GM19328 (cell line): Measurements from ENCODE around the gene NOL3.

Experiments used
- ATAC-seq: cut with Tn5 transposase; IDR thresholded peaks from one replicate; pipeline ENCODE4 v1.9.1; 2021; ENCODE audit warnings: mild to moderate bottlenecking, moderate library complexity; ENCODE audit not compliant: unreplicated experiment

The NOL3 gene

GRCh38 chr16:67169642-67170167 is 633 bp upstream of the NOL3 start:
- ATAC-seq = no peak

- ATAC-seq = no peak
Observed at GRCh38 chr16:67170949-67171649, 761 bp downstream of the NOL3 start.

DNA sequence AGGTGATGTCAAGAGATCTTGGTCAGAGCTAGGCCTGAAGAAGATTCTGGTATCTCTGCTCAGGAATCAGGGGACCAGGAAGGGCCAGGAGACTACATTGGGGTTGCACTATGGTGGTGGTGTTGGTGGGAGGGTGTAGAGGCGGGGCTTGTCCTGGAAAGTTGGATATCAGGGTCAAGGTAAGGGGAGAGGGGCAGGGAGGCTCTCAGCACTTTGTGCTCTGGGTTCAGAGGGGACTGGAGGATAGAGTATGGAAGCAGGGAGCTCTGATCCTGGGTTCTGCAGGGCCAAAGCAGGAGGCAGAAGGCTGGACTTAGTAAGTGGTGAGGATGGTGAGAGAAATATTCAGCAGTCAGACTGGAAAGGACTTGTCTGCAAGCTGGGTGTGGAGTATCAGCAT is 3.0 kb downstream of the NOL3 start:
- ATAC-seq = no peak

GRCh38 chr16:67173808-67174705 is 3.7 kb downstream of the NOL3 start:
- ATAC-seq = no peak

DNA sequence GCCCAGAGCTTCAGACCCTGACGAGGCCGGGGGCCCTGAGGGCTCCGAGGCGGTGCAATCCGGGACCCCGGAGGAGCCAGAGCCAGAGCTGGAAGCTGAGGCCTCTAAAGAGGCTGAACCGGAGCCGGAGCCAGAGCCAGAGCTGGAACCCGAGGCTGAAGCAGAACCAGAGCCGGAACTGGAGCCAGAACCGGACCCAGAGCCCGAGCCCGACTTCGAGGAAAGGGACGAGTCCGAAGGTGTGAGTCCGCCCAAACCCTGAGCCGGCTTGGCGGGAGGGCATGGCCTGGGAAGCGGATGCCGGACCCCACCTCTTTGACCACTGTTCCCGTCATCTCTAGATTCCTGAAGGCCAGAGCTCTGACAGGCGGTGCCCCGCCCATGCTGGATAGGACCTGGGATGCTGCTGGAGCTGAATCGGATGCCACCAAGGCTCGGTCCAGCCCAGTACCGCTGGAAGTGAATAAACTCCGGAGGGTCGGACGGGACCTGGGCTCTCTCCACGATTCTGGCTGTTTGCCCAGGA is 4.4 kb downstream of the NOL3 start:
- ATAC-seq = no peak

- no peak for ATAC-seq
Observed at GRCh38 chr16:67176662-67177061, 6.3 kb downstream of the NOL3 start.

- no peak for ATAC-seq
Observed at GRCh38 chr16:67177743-67178699, 7.7 kb downstream of the NOL3 start.

GRCh38 chr16:67179421-67180080 is 9.2 kb downstream of the NOL3 start:
- no peak for ATAC-seq

DNA sequence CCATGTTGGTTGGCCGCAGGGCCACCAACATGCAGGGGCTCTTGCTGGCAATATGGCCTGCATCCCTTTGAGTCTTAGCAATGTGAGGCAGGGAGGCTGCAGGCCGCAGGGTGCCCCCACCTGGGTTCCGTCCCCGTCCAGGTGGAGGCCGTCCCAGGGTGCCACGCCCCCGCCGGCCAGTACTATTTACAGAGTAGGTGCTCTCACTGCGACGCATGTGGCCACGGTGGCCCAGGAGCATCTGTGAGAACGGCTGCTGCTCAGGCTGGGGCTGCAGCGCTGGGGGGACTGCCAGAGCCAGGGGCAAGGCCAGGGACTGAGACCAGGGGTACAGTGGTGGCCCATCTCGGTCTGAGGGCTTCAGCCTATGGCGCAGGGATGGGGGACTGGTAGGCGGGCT is 9.8 kb downstream of the NOL3 start:
- no peak for ATAC-seq

- no peak for ATAC-seq
Observed at GRCh38 chr16:67181346-67181745, 11.0 kb downstream of the NOL3 start.

GRCh38 chr16:67182288-67182687 is 11.9 kb downstream of the NOL3 start:
- ATAC-seq = no peak

- ATAC-seq = no peak
Observed at GRCh38 chr16:67183284-67183626, 12.9 kb downstream of the NOL3 start.

DNA sequence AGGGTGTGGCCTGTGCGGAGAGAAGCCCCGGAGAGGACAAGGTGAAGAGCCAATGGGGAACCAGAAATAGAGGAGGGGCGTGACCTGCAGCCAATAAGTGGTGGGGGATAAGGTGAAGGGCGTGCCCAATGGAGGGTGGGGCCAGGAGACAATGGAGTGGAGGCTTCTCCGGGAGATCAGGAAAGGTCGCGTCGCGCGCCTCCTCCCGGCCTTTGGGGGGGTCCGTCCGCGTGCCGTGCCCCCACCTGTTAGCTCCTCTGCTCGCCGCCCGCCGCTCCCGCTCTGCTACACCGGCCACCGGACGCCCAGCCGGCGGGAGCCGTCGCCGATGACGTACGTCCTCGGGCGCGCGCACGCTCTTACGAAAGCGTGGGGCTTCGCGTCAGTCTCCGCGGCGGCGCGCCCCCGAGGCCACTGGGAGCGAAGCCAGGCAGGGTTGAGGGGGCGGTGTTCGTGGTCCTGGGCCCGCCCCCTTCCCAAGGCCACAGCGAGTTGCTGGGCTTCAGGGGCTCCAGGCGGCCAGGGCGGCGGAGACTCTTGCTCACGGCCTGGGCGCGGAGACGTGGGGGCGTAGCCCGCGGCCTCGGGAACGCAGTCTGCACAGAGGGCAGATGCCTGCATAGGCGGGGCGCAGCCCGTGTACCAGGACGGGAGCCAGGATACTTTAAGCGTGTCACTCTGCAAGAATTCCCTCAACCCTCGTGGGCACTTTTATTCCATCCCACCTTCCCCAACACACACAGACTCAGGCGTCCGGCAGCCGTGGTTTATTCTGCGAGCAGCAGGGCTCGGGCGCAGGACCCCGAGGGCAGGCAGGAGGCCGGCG is 13.5 kb downstream of the NOL3 start, which contains the start of gene MATCAP1:
MATCAP1 (minus strand) TSS at position 337 of the 826 bp plus-strand sequence. CDS start 3,353 bp downstream, outside the sequence.
- ATAC-seq = peak; percentile 88

- ATAC-seq = no peak
Observed at GRCh38 chr16:67184453-67184994, 14.2 kb downstream of the NOL3 start.

DNA sequence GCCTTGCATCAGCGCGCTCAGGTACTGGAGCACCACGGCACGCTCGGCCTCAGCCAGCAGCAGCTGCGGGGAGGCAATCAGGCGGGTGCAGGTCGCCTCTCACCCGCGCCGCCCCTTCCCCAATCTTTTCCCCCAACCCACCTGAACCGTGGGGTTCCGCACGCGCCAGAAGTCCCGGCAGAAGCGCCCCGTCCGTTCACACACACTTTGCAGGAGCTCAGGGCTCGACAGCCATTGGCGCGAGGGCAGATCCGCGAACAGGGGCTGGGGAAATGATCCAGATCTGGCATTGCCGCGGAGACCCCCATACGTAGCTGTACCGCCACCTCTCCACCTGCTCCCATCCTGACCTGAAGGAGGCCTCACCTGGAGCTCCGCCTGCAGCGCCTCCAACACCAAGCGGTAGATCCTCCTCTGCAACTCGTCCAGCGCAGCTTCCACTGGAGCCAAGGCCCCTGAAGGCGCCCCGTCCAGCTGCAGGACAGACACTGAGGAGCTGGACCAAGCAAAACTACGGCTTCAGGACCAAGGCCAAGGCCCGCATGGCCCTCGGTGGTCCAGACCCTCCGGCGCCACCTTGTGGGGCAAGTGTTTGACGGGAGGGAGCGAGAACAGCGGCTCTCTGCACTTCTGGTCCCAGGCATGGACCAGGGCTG is 14.8 kb downstream of the NOL3 start:
- no peak for ATAC-seq

- no peak for ATAC-seq
Observed at GRCh38 chr16:67185651-67186134, 15.4 kb downstream of the NOL3 start.

GRCh38 chr16:67186550-67186950 is 16.2 kb downstream of the NOL3 start:
- no peak for ATAC-seq
